Testis (tissue), 2 donors: ENCODE measurements around the gene CBFA2T3.

Experiments
- CTCF ChIP-seq, 3 experiments: fragments of 450-650 bp in 2 of 3; fragments of 200-600 bp in 1 of 3; sonication (generic) in 1 of 3; IDR thresholded peaks; one replicate each; pipeline ENCODE4 v1.5.1; 2016 to 2019; ENCODE audit warnings: antibody characterized with exemption in 3 of 3, mild to moderate bottlenecking in 2 of 3, moderate library complexity in 1 of 3
- POLR2A ChIP-seq: fragments of 450-650 bp; IDR thresholded peaks from one replicate; pipeline ENCODE4 v1.6.1; 2017; ENCODE audit warnings: antibody characterized with exemption, mild to moderate bottlenecking, moderate library complexity

- TF ChIP-seq CTCF (IDR thresholded peaks at IDR 0.05): no peak
- no peak for TF ChIP-seq POLR2A
Measured at GRCh38 chr16:88938777-88939244, 38.2 kb downstream of the CBFA2T3 start.
